ENCODE results near the gene MOB4.
"Not testable (repeated sequence)": the region's sequence is repeated elsewhere in the genome, so short reads cannot be mapped to it uniquely, and the experiment has no call there.

MOB4 gene

DNA sequence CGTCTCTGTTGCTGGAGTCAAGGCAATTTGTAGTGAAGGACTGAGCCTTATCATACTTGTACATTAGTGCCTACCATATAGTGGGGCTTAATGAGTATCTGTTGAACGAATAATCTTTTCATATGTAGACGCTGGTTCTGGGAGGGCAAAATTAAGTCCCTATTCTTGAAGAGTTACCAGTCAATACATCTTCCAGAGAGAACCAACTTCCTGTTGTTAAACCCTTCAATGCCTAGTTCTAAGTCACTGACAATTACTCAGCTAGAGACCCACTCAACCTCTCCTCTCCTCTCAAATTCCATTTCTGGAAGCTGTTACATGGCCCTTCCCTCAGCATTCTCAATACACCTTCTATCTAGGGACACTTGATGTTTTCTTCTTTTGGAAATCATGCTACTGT, 1.1 kb upstream of the MOB4 start:
- no peak for ATAC-seq

DNA sequence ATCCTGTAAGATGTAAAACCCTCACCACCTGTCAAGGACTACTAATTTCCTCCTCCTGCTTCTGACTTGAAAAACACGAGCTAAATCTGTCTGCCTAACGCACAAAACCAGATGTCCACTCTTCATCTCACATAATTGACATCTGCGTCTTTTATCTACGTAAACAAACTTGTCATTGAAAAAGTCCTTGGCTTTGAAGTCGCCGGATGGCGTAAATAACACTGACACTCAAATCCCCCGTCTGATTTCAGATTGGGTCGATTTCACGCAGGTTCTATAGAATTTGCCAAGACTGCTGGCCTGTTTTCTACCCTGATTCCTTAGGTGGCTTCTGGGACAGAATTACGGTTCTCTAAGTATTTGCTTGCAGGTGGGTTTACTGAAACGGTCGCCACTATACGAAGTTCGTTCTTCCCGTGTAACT, 539 bp upstream of the MOB4 start:
- no peak for ATAC-seq

DNA sequence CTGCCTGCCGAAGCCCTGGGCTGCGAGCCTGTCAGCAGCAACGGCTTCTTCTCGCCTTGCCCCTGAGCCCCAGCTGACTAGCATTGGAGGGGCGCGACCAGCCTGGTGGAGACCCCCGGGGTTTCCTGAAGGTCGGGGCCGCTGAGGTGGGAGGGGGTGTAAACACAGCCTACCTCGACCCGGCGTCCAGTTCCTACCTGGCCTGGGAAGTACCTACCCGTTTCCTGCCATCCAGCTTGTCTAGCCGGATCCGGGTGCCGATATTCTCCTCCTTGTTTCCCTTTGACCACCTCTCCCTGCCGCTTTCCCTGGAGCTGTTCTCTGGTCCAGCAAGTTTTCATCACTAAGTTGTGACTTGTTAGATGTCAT, 511 bp downstream of the MOB4 start:
- ATAC-seq = peak in 1 of 2 donors; percentile 4

DNA sequence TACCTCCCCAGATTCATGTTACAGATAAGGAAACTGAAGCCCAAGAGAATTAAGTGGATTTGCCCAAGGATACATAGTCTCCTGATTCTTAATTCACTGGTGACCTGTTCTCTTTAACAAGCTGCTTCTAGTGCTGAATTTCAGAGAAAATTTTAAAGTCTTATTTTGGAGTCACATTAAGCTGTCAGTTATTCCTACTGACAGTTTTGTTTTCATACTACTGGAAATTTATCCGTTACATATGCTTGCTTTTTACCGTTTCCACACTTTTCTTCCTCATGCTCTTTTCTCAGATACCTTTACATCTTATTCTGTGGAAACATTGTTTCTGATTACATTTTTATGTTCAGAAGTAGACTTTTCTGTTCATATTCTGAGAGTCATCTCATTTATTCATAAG, 1.3 kb downstream of the MOB4 start:
- ATAC-seq = no peak

DNA sequence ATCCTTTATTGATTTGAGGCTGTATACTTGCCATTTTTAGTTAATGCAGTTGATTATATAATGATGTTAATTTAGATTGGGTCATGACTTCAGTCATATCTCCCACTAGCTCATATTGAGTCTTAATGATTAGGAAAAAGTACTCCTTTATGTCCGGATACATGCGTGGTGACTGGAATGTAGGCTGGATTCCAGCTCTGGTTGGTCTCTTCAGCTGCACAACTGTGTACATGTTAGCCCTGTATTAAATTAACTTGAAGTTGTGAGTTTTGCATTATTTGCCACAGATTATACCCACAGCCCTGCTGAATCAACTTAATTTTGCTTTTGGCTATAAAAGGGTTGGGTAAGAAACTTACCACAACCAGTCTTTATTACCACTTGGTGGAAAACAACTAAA, 22.5 kb downstream of the MOB4 start:
- no peak for ATAC-seq

DNA sequence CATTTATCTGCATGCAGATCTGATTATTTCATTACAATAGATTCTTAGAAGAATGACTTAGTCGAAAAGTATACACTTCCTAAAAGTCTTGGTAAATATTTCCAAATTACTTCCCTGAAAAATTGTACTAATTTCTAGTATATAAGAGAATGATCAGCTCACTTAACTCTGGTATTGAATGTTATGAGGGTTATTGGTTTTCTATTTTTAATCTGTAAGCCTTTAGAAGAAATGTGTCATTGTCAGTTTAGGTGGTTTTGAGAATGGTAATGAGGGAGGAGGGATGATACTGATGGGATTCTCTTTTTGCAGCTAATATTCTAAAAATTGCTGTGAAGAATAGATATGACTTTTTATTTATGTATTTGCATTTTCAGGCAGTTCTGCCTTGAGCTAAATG, 23.9 kb downstream of the MOB4 start:
- peak; percentile 53 to 64 for ATAC-seq

DNA sequence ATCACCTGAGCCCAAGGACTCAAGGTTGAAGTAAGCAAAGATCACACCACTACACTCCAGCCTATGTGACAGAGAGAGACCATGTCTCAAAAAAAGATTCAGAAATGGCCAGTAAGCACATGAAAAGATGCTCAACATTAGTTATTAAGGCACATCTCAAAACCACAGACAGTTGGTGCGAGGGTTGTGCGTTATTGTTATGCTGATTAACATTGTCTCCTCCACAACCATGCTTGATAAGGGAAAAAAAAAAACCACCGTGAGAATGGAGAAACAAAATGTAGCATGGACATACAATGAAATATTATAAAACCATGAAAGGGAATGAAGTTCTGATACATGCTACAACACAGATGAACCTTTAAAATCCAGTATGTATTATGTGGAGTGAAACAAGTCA, 27.3 kb downstream of the MOB4 start:
- ATAC-seq = no peak

DNA sequence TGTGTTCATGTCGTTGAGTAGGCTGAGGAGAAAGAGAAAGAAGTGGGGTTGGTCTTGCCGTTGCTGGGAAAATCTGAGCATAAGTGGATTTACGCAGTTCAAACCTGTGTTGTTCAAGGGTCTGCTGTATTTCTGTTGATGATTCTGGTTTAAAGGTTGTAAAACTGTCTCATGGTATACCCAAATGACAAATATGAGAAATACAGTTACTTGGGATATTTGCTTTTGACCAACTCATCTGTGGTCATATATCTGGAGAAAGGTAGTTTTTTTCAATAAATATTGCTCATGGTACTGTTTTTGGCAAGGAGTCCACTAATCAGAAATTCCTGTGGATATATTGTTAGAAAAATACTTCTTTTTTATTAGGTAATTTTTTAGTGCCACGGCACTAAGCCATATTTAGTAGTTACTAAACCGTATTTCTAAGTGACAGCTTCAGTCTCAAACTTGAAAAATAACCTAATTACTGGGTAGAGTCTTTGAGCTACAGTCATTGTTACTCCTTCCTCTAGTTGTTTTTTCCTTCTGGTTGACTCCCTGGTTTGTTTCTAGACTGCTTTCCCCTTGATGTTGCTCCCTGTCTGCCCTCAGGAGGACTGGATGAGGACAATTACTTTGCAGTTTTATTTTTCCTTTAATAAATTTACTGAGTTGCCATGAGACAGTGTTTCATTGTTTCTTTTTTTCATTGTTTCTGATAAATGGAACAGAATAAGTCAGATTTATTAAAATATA, 31.5 kb downstream of the MOB4 start:
- ATAC-seq = no peak

DNA sequence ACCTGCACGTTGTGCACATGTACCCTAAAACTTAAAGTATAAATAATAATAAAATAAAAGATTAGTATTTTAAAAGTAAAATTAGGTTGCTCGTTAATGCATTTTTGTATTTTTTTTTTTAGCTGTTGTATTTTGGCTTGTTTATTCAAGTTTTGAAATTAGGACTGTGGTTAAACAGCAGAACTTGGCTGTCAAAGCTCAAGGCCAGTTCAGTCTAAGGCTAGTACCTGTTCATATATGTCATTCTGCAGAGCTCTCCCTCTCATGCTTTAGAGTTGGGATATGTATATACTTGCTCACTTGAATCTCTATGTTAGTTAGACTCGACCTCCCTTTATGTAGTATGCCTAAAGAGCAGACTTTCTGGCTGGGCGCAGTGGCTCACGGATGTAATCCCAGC, 32.7 kb downstream of the MOB4 start:
- ATAC-seq = no peak

DNA sequence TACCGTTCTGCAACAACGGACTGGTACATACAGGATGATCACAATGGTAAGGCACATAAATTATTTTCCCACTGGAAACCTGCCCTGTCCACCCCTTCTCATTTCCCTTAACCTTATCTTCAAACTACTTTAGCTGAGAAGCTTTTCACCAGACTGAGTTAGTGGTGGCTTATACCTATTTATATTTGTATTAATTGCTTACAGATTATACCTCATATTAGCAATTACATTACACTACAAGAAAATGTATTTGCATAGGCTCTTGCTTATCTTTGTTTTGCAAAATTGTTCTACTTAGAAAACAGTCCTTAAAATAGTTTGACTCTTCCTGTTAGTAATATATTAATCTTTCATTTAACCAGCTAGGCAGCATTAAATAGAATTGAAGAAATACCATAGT, 35.4 kb downstream of the MOB4 start:
- not testable (repeated sequence) for ATAC-seq

DNA sequence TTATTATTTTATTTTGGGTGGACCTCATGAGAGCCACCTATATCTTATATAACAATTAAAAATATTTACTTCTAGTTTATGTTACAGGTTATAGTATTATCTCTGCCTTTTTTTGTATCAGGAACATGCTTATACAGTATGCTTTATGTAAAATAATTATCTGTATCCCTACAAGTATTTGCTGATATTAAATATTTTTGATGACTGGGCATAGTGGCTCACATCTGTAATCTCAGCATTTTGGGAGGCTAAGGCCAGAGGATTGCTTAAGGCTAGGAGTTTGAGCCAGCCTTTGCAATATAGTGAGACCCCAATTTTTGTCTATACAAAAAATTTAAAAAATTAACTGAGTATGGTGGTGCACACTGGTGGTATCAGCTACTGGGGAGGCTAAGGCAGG, 39.6 kb downstream of the MOB4 start:
- ATAC-seq = no peak

DNA sequence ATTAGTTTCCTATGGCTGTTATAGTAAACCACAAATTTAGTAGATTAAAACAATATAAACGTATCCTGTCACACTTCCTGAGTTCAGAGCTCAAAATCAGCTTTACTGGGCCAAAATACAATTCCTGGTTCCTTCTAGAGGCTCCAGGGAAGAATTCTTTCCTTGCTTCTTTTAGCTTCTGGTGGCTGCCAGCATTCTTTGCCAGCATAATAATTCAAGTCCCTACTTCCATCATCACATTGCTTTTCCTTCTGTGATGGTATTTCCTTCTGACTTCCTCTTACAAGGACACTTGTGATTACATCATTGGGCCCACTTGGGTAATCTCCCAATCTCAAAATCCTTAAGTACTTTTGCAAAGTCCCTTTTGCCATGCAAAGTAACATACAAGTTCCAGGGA, 40.6 kb downstream of the MOB4 start:
- no peak for ATAC-seq

DNA sequence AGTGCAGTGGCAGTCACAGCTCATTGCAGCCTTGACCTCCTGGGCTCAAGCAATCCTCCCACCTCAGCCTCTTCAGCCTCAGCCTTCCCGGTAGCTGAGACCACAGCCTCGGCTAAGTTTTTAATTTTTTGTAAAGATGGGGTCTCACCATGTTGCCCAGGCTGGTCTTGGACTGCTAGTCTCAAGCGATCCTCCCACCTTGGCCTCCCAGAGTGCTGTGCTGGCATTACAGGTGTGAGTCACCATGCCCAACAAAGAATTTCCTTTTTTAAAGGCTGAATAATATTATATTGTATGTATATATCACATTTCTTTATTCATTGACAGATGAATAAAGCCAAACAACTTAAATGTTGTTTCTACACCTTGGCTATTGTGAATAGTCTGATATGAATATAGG, 42.5 kb downstream of the MOB4 start:
- ATAC-seq = no peak

DNA sequence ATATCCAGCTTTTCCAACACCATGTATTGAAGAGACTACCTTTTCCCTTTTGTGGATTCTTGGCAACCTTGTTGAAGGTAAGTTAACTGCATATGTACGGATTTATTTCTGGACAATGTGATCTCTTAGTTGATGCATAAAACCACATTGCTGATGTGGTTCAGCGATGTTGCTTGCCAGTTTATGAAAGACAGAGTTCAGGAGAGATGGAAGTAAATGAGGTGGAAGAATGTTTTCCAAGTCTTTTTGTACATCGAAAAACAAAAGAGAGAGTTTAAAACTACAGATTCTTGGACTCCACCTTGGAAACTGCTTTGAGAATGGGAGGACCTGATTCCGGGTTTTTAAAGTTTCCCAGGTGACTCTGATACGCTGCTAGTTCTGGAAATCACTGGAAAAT, 43.8 kb downstream of the MOB4 start:
- no peak for ATAC-seq

DNA sequence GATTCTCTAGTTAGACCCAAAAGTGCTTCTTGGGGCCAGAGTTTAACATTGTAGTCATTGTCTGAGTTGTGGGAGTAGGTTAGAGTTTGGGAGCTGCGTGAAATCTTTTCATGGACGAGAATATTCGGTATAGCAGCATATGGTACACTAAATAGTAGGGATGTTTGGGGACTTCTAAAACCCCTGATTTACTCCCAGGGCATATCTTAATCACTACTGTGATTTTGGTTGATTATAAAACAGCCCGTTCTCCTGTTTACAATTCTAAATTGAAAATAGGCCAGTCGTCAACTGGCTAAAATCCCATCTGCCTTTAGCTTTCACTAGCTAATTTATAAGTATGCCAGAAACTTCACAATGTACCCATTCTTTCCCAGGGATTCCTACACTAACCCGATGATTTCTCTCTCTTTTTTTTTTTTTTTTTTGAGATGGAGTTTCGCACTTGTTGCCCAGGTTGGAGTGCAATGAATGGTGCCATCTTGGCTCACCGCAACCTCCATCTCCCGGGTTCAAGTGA, 44.3 kb downstream of the MOB4 start:
- ATAC-seq = no peak

DNA sequence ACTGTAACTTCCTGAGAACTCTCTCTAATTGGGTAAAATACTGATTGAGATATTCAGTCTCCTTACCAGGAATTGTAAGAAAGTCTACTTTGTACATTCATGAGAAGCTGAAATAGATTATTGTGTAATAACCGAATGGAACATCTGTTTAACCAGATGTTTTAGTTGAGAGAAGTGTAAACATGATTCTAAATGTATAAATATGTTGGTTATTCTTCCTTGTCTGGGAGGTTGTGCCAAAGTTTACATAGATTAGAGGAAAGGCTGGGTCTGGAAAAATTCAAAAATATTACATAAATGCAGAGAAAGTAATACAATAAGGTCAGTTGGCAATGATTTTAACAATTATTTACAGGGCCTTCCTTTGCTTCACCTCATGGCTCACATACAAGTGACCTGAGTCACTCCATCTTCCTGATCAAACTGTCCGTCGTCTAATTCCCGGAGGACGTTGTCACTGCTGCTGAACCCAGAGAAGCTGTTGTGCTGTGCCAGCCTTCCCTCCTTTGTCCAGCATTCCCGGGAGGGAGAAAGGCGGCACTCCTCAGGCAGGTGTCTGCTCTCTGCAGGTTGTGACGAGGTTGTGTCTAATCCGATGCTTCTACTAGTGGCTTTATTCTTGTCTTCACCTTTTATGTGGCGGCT, 55.9 kb downstream of the MOB4 start:
- no peak for ATAC-seq

DNA sequence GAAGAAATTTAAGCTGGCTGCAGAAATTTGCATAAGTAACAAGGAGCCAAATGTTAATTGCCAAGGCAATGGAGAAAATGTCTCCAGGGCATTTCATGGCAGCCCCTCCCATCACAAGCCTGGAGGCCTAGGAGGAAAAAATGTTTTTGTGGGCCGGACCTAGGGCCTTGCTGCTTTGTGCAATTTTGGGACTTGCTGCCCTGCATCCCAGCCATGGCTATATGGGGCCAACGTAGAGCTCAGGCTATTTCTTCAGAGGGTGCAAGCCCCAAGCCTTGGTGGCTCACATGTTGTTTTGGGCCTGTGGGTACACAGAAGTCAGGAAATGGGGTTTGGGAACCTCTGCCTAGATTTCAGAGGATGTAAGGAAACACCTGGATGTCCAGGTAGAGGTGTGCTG, 57.7 kb downstream of the MOB4 start:
- ATAC-seq = no peak

DNA sequence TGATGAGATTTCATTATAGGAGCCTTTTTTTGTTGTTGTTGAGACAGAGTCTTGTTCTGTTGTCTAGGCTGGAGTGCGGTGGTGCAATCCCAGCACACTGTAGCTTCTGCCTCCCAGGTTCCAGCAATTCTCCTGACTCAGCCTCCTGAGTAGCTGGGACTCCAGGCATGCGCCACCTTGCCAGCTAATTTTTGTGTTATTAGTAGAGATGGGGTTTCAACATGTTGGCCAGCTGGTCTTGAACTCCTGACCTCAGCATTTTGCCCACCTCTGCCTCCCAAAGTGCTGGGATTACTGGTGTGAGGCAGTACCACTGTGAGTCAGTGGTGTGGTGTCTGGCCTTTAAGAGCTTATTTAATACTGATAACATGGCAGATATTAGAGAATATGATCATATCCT, 60.1 kb downstream of the MOB4 start:
- no peak for ATAC-seq

DNA sequence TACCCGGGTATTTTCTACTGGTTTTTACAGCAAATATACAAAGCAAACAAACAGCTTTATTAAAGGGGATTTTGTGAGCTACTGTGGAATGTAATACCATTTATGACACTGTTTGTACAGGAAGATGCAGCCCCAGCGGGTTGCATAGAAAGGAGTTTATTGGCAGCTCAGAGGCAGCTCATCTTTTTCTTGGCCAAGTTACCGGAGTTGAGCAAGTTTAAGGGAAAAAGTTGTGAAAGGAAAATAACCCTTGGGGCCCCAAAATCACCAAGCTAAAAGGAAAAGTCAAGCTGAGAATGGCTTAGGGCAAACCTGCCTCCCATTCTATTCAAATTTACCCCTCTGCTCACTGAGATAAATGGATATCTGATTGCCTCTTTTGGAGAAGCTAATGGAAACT, 60.8 kb downstream of the MOB4 start:
- no peak for ATAC-seq

DNA sequence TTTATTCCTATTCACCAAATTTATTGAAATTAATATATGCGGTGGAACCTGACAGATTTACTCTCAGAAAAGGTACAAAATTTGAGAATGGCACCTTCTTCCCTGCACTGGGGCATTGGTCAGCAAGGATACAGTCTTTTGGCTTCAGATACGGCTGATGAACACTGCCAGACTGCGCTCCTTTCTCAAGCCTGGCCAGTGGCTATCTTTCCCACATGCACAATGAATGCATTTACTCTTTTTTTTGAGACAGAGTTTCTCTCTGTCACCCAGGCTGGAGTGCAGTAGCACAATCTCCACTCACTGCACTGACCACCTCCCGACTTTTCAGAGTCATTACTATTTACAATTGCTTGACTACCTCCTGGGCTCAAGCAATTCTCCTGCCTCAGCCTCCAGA, 61.6 kb downstream of the MOB4 start:
- ATAC-seq = no peak

DNA sequence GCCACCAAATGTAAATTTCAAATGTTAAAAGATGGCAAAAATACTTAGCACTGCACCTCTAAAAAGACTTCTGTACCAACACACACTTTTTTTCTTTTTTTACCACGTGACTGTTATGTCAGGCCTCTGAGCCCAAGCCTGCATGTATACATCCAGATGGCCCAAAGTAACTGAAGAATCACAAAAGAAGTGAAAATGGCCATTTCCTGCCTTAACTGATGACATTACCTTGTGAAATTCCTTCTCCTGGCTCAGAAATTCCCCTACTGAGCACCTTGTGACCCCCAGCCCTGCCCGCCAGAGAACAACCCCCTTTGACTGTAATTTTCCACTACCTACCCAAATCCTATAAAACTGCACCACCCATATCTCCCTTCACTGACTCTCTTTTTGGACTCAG, 62.4 kb downstream of the MOB4 start:
- ATAC-seq = not testable (repeated sequence)

DNA sequence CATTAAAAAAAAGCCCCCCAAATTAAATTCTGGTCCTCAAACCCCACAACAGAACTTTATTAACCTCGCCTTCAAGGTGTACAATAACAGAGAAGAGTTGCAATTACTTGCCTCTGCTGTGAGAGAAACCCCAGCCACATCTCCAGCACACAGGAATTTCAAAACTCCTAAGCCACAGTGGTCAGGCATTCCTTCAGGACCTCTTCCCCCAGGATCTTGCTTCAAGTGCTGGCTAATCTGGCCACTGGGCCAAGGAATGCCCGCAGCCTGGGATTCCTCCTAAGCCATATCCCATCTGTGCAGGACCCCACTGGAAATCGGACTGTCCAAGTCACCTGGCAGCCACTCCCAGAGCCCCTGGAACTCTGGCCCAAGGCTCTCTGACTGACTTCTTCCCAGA, 64.3 kb downstream of the MOB4 start:
- not testable (repeated sequence) for ATAC-seq

DNA sequence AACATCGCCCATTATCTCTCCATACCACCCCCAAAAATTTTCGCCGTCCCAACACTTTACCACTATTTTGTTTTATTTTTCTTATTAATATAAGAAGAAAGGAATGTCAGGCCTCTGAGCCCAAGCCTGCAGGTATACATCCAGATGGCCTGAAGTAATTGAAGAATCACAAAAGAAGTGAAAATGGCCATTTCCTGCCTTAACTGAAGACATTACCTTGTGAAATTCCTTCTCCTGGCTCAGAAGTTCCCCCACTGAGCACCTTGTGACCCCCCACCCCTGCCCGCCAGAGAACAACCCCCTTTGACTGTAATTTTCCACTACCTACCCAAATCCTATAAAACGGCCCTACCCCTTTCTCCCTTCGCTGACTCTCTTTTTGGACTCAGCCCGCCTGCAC, 71.4 kb downstream of the MOB4 start:
- ATAC-seq = not testable (repeated sequence)

DNA sequence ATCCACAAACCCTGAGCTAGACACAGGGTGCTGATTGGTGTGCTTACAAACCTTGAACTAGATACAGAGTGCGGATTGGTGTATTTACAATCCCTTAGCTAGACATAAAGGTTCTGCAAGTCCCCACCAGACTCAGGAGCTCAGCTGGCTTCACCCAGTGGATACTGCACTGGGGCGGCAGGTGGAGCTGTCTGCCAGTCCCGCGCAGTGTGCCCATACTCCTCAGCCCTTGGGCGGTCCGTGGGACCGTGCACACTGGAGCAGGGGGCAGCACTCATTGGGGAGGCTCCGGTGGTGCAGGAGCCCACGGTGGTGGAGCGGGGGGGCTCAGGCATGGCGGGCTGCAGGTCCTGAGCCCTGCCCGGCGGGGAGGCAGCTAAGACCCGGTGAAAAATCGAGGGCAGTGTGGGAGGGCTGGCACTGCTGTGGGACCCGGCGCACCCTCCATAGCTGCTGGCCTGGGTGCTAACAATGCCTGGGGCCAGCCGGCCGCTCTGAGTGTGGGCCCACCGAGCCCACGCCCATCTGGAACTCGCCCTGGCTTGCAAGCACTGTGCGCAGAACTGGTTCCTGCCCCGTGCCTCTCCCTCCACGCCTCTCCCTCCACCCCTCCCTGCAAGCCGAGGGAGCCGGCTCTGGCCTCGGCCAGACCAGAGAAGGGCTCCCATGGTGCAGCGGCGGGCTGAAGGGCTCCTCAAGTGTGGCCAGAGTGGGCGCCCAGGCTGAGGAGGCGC, 75.6 kb downstream of the MOB4 start:
- no peak for ATAC-seq

All from activated CD4-positive, CD25-positive, alpha-beta regulatory T cell treated with anti-CD3 and anti-CD28 coated beads, Interleukin-2, amount 50 U/mL, for 24 hours (primary cell).